T-cell (primary cell): ENCODE measurements around the gene TNFAIP3. TPM values are rescaled to one million over a fixed set of nuclear protein-coding genes. Genes with fewer than 3 reads are reported as not detected.
A peak's percentile ranks its signal among the peaks of the same experiment; 100 is the strongest.

Experiments
- ATAC-seq, 4 experiments: fragments of 200-7000 bp in 3 of 4; fragments of 150-1000 bp in 1 of 4; cut with Tn5 transposase; replicated peaks in 1 of 4; 1 replicate in 3 of 4; 2 replicates in 1 of 4; pipeline ENCODE4 v1.10.0; 2021; ENCODE audit warnings: moderate library complexity in 3 of 4, mild to moderate bottlenecking in 2 of 4, moderate number of reproducible peaks in 1 of 4
- CTCF ChIA-PET, 2 donors: fragments of 300-600 bp; sonication (Branson Sonifier 250); formaldehyde crosslinking; loops; one replicate each; lab custom pipeline; 2022; ENCODE audit warnings: antibody characterized with exemption in 2 of 2; lab: Charles Lee
- POLR2A ChIA-PET, 2 donors: fragments of 300-600 bp; sonication (Branson Sonifier 250); formaldehyde crosslinking; loops; one replicate each; lab custom pipeline; 2022; ENCODE audit warnings: antibody characterized with exemption in 2 of 2; lab: Charles Lee
- DNase-seq, 35 experiments: peaks; one replicate each; pipeline versions ENCODE4 v3.0.0 to v3.0.0-alpha.2; 2013 to 2023
- H3K27ac ChIP-seq: one replicate; pipeline ENCODE4 v1.5.1; 2013; ENCODE audit warnings: low read length
- H3K27me3 ChIP-seq, 2 experiments: replicated peaks in 1 of 2; 1 replicate in 1 of 2; 2 replicates in 1 of 2; pipeline versions ENCODE4 v1.6.1 to v1.7.0; 2013; ENCODE audit warnings: low read length in 1 of 2, mixed read lengths in 1 of 2; ENCODE audit not compliant: control insufficient read depth in 2 of 2, insufficient read depth in 2 of 2; ENCODE audit errors: extremely low read depth in 1 of 2
- H3K36me3 ChIP-seq, 2 donors: 1 replicate in 1 of 2; 2 replicates in 1 of 2; pipeline versions ENCODE4 v1.6.1 to v1.7.0; 2013; ENCODE audit warnings: low read length in 1 of 2; ENCODE audit not compliant: control insufficient read depth in 2 of 2, insufficient read depth in 1 of 2; ENCODE audit errors: extremely low read depth in 1 of 2
- H3K4me1 ChIP-seq, 2 experiments: 1 replicate in 1 of 2; 2 replicates in 1 of 2; pipeline versions ENCODE4 v1.6.1 to v1.7.0; 2013; ENCODE audit warnings: low read length in 2 of 2, mixed read lengths in 1 of 2; ENCODE audit not compliant: insufficient read depth in 2 of 2, control insufficient read depth in 1 of 2; ENCODE audit errors: extremely low read depth in 1 of 2
- H3K4me3 ChIP-seq, 2 donors: 1 replicate in 1 of 2; 2 replicates in 1 of 2; pipeline versions ENCODE4 v1.5.1 to v1.7.0; 2013; ENCODE audit warnings: mild to moderate bottlenecking in 2 of 2, low read length in 1 of 2, moderate library complexity in 1 of 2; ENCODE audit not compliant: control insufficient read depth in 1 of 2; ENCODE audit errors: extremely low read depth in 1 of 2
- H3K9me3 ChIP-seq: 2 replicates; pipeline ENCODE4 v1.7.0; 2013
- H3K27ac Mint-ChIP-seq, 2 donors: one replicate each; pipeline ENCODE4 v1.8.0; 2020 to 2021; ENCODE audit warnings: mild to moderate bottlenecking in 2 of 2, mixed read lengths in 2 of 2
- H3K27me3 Mint-ChIP-seq, 2 donors: one replicate each; pipeline ENCODE4 v1.8.0; 2021 to 2022; ENCODE audit warnings: mixed read lengths in 2 of 2
- H3K36me3 Mint-ChIP-seq: one replicate; pipeline ENCODE4 v1.8.0; 2021; ENCODE audit warnings: mixed read lengths
- H3K4me1 Mint-ChIP-seq, 3 donors: one replicate each; pipeline ENCODE4 v1.8.0; 2020 to 2022; ENCODE audit warnings: mixed read lengths in 3 of 3, mild to moderate bottlenecking in 1 of 3
- H3K4me3 Mint-ChIP-seq, 3 donors: one replicate each; pipeline ENCODE4 v1.8.0; 2020 to 2022; ENCODE audit warnings: mild to moderate bottlenecking in 3 of 3, mixed read lengths in 3 of 3, moderate library complexity in 3 of 3
- H3K9me3 Mint-ChIP-seq, 3 donors: one replicate each; pipeline ENCODE4 v1.8.0; 2020 to 2022; ENCODE audit warnings: mixed read lengths in 3 of 3
- WGBS: methylation state at CpG from one replicate; pipeline ENCODE4 v1.1.5; 2013; ENCODE audit warnings: missing lambda C conversion rate; ENCODE audit not compliant: insufficient coverage; 5-methylcytosine and 5-hydroxymethylcytosine counted together
- total RNA-seq, 35 experiments: library from RNA in 6 of 35; stranded (reverse) in 6 of 35; fragments of 120-200 nt in 1 of 35; gene quantifications; one replicate each; pipeline versions ENCODE4 v1.2.1 to v1.2.4 and lab custom pipeline; 2013 to 2026

Gene TNFAIP3
- total RNA-seq, 5 donors from 2014 or later (not counting 1 experiment from before 2014, with no cell fraction given), result 109 to 2,994 (median 145) TPM

DNA sequence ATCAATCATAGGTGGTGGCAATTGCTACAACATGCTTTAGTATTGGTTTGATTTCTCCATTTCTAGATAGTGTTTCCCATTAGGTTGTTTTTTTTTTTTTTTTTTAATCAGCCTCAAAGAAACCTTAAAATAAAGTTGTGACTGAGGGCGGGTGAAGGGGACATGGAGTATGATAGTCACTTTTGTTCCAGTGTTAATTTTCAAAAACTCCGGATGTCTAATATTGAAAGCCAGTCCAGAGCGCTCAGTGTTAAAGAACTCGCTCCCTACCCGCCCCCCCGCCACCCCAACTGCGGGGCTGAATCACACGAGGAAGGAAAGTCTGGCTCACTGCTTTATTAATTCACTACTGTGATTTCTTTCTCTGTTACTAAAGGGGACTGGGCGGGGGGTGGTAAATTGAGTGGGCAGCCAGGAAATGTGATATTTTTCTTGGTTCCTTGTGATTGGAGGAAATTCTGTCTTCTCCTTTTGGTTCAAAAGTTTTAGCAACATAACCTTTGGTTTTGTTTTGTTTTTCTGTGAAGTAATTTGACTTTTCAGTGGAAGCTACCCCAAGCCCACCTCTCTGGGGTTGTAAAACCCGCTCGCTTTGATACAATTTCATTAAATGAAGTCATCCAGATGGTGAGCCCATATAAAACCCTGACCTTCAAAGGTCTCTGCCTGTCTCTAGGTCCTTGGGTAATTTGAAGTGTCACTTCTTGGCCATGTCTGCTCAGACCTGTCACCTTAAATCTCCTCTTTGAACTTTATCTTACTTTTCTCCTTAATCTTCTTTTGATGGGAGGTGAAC lies 38.0 kb downstream of the TNFAIP3 start:
- WGBS, result 0% methylated on average over 1 of the region's 11 CpGs
- Mint-ChIP-seq H3K27ac (peak overlapping the region in 1 of 2 donors; percentile 1), H3K4me3 (peak overlapping the region; percentile 56 to 65 (median 58)), H3K36me3 (no peaks in the 10 kb centered on the region), H3K9me3 (no peaks in the 10 kb centered on the region), H3K4me1 (peaks cover 25 to 35% (median 30%) of the 10 kb centered on the region in 3 donors), H3K27me3 (peaks cover 0 to 3% of the 10 kb centered on the region in 2 donors)
- Histone ChIP-seq H3K36me3 (no peaks in the 10 kb centered on the region), H3K27me3 (no peaks in the 10 kb centered on the region), H3K4me3 (peak overlapping the region in 1 of 2 donors; percentile 4), H3K9me3 (no peaks in the 10 kb centered on the region), H3K4me1 (peaks cover 6 to 9% of the 10 kb centered on the region in 2 experiments), H3K27ac (no peak overlapping the region)
- ChIA-PET POLR2A (interaction anchor here in 1 of 2 donors (0.6 to 0.7 kb wide), 2 partner anchors 26 to 64 kb away, joined by 3 to 4 read pairs; no protein-coding TSS in a partner anchor), CTCF (no interaction called here)
- DNase-seq (peak in 10 of 35 experiments; percentile 13 to 43 (median 21)), ATAC-seq (peak in 3 of 4 experiments; percentile 68 to 80 (median 71))

DNA sequence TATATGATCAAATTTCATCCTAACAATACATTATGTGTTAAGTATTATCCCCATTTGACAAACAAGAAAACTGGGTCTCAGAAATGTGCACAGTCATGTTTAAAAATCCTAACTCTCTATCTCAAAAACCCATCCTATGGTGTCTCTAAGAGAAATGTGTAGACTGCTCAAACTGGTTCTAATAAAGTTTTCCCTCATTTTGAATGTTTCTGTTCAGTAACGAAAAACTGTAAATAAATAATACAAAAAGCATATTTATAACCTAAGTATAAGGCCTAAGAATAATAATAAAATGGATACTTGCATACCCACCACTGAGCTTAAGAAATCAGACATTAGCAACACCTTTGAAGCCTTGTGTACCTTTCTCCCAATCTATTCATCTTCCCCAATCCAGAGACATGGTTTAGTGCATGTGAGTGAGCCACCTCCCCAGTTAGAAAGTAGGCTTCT lies 39.0 kb downstream of the TNFAIP3 start:
- Mint-ChIP-seq H3K4me1 (peaks cover 25 to 35% (median 30%) of the 10 kb centered on the region in 3 donors), H3K27ac (no peak overlapping the region), H3K36me3 (no peaks in the 10 kb centered on the region), H3K27me3 (peaks cover 0 to 3% of the 10 kb centered on the region in 2 donors), H3K9me3 (no peaks in the 10 kb centered on the region), H3K4me3 (no peak overlapping the region)
- no CpG with 5 or more reads among the region's 1 CpG for WGBS
- ATAC-seq (no peak), DNase-seq (no peak)
- Histone ChIP-seq H3K4me1 (peaks cover 6 to 9% of the 10 kb centered on the region in 2 experiments), H3K36me3 (no peaks in the 10 kb centered on the region), H3K27me3 (no peaks in the 10 kb centered on the region), H3K27ac (no peak overlapping the region), H3K4me3 (no peak overlapping the region), H3K9me3 (no peaks in the 10 kb centered on the region)
- CTCF ChIA-PET, result no interaction called here
- POLR2A ChIA-PET, result interaction anchor here in 1 of 2 donors (0.6 kb wide), 1 partner anchor 27 kb away, joined by 3 read pairs; no protein-coding TSS in a partner anchor

DNA sequence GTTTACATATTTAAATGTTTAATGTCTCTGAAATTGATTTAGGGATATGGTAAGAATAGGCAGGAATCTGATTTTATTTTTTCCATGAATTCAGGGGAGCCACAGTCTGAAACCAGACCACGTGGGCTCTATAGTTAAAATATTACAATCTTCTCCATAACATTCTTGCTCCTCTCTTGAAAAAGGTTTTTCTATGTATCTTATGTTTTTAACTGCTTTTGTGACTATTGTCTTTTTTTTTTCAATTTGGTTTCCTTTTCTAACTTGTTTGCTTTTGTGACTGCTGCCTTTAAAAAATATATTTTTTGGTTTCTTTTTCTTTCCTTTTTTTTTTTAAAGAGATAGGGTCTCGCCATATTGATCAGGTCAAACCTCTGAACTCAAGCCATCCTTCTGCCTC lies 40.1 kb downstream of the TNFAIP3 start:
- peaks cover 6 to 9% of the 10 kb centered on the region in 2 experiments for H3K4me1 ChIP-seq
- H3K36me3 ChIP-seq, result no peaks in the 10 kb centered on the region
- no peaks in the 10 kb centered on the region for H3K9me3 ChIP-seq
- no peaks in the 10 kb centered on the region for H3K9me3 Mint-ChIP-seq
- H3K27ac Mint-ChIP-seq, result no peak overlapping the region
- H3K36me3 Mint-ChIP-seq, result no peaks in the 10 kb centered on the region
- CTCF ChIA-PET, result no interaction called here
- DNase-seq, result no peak
- POLR2A ChIA-PET, result no interaction called here
- H3K27me3 ChIP-seq, result no peaks in the 10 kb centered on the region
- H3K4me3 Mint-ChIP-seq, result no peak overlapping the region
- H3K4me3 ChIP-seq, result no peak overlapping the region
- peaks cover 25 to 37% (median 30%) of the 10 kb centered on the region in 3 donors for H3K4me1 Mint-ChIP-seq
- peaks cover 0 to 3% of the 10 kb centered on the region in 2 donors for H3K27me3 Mint-ChIP-seq
- no peak overlapping the region for H3K27ac ChIP-seq
- WGBS, result no CpG with 5 or more reads among the region's 2 CpGs
- ATAC-seq, result no peak

DNA sequence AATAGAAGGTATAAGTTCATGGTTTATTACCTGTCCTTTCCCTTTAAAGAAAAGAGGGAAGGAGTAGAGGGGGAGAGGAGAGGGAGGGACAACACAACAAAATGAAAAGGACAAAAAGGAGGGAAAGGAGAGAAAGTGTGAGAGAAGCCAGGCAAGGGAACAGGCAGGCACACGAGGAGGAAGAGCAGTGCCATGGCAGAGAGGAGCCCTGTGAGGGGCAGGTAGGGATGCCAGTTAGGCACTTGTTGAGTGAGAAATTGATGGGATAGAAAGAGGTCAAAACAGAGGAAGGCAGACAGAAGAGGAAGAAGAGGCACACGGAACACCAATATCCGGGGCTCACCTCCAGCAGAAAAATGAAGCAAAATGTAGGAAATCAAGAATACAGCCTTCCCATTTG lies 42.5 kb downstream of the TNFAIP3 start:
- Mint-ChIP-seq H3K9me3 (peaks cover 0 to 9% (median 0%) of the 10 kb centered on the region in 3 donors), H3K4me3 (no peak overlapping the region), H3K27me3 (peaks cover 0 to 3% of the 10 kb centered on the region in 2 donors), H3K4me1 (peaks cover 22 to 38% (median 27%) of the 10 kb centered on the region in 3 donors), H3K27ac (no peak overlapping the region), H3K36me3 (peaks cover 4% of the 10 kb centered on the region)
- H3K9me3 ChIP-seq, result no peaks in the 10 kb centered on the region
- 100% methylated on average over 1 of the region's 3 CpGs for WGBS
- H3K4me3 ChIP-seq, result no peak overlapping the region
- H3K27ac ChIP-seq, result no peak overlapping the region
- POLR2A ChIA-PET, result interaction anchor here in 1 of 2 donors (0.6 kb wide), 1 partner anchor 239 kb away, joined by 3 read pairs; no protein-coding TSS in a partner anchor
- H3K27me3 ChIP-seq, result no peaks in the 10 kb centered on the region
- H3K4me1 ChIP-seq, result peaks cover 6 to 9% of the 10 kb centered on the region in 2 experiments
- no peaks in the 10 kb centered on the region for H3K36me3 ChIP-seq
- ATAC-seq (no peak), DNase-seq (no peak)
- CTCF ChIA-PET, result interaction anchor here in 1 of 2 donors (0.9 kb wide), 1 partner anchor 9 kb away, joined by 3 read pairs; no protein-coding TSS in a partner anchor

DNA sequence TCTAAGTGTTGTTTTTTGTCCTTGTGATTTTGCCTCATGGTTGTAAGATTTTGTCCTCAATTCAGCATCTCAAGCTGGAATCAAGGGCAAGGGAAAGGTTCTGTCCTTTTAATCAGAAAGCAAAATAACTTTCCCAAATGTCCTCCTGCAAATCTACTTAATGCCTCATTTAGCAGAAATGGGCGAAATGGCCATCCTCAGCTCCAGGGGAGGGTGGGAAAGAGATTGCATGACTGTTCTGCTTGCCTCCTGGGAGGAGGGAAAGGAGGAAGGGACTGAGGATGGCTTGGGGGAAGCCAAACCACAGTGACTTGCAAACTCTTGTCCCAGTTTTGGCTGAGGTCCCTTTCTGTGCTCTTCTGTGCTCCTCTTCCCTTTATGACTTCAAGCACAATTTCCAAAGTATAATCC lies 43.4 kb downstream of the TNFAIP3 start:
- ChIA-PET CTCF (interaction anchor here in 1 of 2 donors (0.6 kb wide), 1 partner anchor 40 kb away, joined by 3 read pairs; no protein-coding TSS in a partner anchor), POLR2A (no interaction called here)
- no peaks in the 10 kb centered on the region for H3K27me3 ChIP-seq
- peaks cover 4% of the 10 kb centered on the region for H3K36me3 Mint-ChIP-seq
- DNase-seq (no peak), ATAC-seq (no peak)
- H3K9me3 Mint-ChIP-seq, result peaks cover 0 to 10% (median 0%) of the 10 kb centered on the region in 3 donors
- H3K27me3 Mint-ChIP-seq, result peaks cover 0 to 3% of the 10 kb centered on the region in 2 donors
- no peaks in the 10 kb centered on the region for H3K9me3 ChIP-seq
- no peaks in the 10 kb centered on the region for H3K36me3 ChIP-seq
- WGBS, result no CpG with 5 or more reads among the region's 1 CpG
- peaks cover 14 to 29% (median 18%) of the 10 kb centered on the region in 3 donors for H3K4me1 Mint-ChIP-seq
- no peak overlapping the region for H3K4me3 Mint-ChIP-seq
- no peak overlapping the region for H3K4me3 ChIP-seq
- H3K27ac Mint-ChIP-seq, result no peak overlapping the region
- peaks cover 0 to 6% of the 10 kb centered on the region in 2 experiments for H3K4me1 ChIP-seq
- H3K27ac ChIP-seq, result no peak overlapping the region

DNA sequence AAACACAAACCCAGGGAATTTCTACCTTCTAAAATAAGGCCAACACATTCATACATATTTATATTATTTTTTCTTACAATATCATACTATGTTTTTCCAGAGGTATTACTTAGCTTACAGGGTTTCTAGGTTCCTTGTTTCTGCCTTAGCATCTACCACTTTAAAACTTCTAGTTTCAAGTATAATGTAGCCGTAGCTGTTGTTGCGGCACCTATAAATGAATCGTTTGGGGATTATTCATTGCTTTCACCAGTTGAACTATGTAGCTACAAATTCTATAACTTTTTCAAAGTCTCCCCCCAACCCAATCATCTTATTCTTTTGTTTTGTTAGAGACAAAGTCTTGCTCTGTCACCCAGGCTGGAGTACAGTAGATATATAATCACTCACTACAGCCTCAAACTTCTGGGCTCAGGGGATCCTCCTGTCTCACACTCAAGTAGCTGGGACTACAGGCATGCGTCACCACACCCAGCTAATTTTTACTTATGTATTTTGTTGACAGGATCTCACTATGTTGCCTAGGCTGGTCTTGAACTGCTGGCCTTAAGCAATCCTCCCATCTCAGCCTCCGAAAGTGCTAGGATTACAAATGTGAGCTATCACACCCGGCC lies 43.9 kb downstream of the TNFAIP3 start:
- DNase-seq (no peak), ATAC-seq (no peak)
- H3K9me3 Mint-ChIP-seq, result peaks cover 0 to 10% (median 0%) of the 10 kb centered on the region in 3 donors
- peaks cover 0 to 3% of the 10 kb centered on the region in 2 donors for H3K27me3 Mint-ChIP-seq
- H3K27ac Mint-ChIP-seq, result no peak overlapping the region
- ChIA-PET POLR2A (no interaction called here), CTCF (interaction anchor here in 1 of 2 donors (0.6 kb wide), 1 partner anchor 13 kb away, joined by 3 read pairs; no protein-coding TSS in a partner anchor)
- no peaks in the 10 kb centered on the region for H3K9me3 ChIP-seq
- H3K4me3 ChIP-seq, result no peak overlapping the region
- H3K4me3 Mint-ChIP-seq, result no peak overlapping the region
- H3K4me1 Mint-ChIP-seq, result peaks cover 12 to 26% (median 16%) of the 10 kb centered on the region in 3 donors
- no peaks in the 10 kb centered on the region for H3K27me3 ChIP-seq
- no peak overlapping the region for H3K27ac ChIP-seq
- 100% methylated on average over 1 of the region's 6 CpGs for WGBS
- peaks cover 0 to 5% of the 10 kb centered on the region in 2 experiments for H3K4me1 ChIP-seq
- H3K36me3 ChIP-seq, result no peaks in the 10 kb centered on the region
- peaks cover 4% of the 10 kb centered on the region for H3K36me3 Mint-ChIP-seq
